Head of caudate nucleus (tissue), 42 donors: ENCODE results near the gene ARRDC2.

Experiments
- DNase-seq, 42 donors: peaks; one replicate each; pipeline versions ENCODE4 v3.0.0 to v3.0.0-alpha.2; 2020 to 2021; ENCODE audit warnings: mixed read lengths in 7 of 42
- intact Hi-C: fragments of 100-400 bp; cut with DNase I; formaldehyde crosslinking; loops from one replicate; pipeline ENCODE4 v1.15.0; 2022

ARRDC2 gene

DNA sequence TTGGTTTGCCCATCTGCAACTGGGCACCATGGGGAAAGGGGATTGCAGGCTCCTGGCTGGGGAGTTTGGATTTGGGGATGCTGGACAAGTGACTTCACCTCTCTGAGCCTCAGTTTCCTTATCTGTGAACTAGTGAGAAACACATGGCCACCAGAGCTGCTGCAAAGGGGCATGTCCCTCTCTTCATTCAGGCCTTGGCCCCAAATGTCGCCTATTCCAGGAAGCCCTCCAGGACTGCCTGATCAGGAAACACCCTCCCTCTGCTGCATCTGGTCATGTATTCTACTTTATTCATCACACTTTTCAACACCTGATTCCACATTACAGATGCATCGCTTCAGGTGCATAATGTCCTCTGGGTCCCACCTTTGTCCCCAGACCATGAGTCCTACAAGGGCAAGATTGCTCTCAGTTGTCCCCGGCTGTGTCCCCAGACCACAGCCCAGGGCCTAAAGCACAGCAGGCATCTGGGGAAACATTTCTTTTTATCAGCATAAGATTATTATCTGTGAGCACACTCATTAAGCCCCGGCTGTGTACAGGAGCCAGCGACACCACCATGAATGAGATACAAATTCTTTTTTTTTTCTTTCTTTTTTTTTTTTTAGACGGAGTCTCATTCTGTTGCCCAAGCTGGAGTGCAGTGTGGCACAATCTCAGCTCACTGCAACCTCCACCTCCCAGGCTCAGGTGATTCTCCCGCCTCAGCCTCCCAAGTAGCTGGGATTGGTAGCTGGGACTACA lies 37.5 kb downstream of the ARRDC2 start:
- intact Hi-C loops = no loop called here

DNA sequence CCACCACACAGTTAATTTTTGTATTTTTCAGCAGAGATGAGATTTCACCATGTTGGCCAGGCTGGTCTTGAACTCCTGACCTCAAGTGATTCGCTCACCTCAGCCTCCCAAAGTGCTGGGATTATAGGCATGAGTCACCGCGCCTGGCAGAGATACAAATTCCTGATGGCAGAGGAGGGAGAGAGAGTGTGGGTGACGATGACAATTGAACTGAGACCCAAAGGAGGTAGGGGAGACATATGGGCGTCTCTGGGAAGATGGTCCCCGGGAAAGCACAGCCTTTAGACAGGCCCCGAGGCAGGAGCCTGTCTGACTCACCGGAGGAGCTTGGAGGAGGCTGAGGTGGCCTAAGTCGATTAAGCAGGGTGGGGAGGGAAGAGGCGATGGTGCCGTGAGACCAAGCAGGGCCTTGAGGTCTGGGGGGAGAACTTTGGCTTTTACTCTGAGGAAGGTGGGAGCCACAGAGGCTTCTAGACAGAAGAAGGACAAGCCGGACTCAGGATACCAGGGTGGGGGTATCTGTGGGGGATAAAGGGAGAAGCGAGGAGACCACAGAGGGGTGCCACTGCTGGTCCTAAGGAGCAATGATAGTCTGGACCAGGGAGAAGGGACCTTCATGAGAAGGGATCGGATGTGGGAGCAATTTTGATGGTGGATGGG lies 38.2 kb downstream of the ARRDC2 start:
- DNase-seq = peak in 12 of 42 donors; percentile 12 to 68 (median 42)
- intact Hi-C loops = no loop called here

More for the DNA sequence above, 37.5 kb downstream of the ARRDC2 start:
- DNase-seq = no peak

DNA sequence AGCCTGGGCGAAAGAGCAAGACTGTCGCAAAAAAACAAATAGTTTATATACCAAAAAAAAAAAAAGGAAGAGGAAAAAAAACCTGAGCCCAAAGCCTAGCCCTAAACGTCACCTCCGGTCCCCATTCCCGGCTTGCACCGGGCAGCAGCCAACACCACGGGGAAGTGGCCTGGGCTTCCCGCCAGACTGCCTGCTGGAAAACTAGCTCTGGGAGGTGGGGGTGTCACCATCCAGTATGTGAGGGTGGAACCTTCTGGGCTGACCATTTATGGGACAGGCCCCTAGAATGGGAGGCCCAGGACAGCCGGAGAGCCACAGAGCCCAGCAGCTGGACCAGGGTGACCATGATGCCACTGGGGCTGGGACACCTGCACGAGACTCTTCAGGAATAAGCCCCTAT lies 41.4 kb downstream of the ARRDC2 start:
- DNase-seq = peak; percentile 38 to 94 (median 79)
- intact Hi-C loops = no loop called here

DNA sequence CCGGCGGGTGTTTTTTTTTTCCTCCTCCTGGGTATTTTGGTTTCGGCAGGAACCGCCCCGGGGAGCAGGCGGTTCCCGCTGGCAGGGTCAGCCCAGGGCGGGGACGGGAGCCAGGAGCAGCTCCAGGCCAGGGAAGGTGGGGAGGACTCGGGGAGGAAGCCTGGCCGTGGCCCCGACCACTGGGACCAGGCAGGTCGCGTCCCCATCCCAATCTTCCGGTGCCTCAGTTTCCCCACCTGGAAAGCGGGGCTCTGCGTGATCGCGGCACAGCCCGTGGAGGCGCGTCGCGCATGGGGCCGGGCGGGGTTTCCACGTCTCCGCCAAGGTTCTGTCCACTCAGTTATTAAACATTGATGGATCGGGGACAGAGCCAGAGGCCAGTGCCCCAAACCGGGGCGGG lies 43.9 kb downstream of the ARRDC2 start:
- no peak for DNase-seq
- intact Hi-C loops = no loop called here

DNA sequence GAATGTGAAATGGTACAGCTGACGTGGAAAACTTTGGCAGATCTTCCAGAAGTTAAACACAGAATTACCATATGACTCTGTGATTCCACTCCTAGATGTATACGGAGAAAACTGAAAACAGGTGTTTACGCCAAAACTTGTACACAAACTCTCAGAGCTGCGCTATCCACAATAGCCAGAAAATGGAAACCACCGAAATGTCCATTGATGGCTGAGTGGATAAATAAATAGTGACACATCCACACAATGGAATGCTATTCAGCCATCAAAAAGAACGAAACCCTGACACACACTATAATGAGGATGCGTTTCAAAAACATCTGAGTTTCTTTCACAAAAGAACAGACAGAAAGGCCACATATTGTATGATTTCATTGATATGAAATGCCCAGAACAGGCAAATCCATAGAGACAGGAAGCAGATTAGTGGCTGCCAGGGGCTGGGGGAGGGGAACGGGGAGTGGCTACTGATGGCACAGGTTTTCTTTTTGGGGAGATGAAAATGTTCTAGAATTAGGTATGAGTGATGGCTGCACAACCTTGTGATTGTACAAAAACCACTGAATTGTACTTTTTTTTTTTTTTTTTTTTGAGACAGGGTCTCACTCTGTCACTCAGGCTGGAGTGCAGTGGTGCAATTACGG lies 45.7 kb downstream of the ARRDC2 start:
- intact Hi-C loops = no loop called here
- DNase-seq = no peak

DNA sequence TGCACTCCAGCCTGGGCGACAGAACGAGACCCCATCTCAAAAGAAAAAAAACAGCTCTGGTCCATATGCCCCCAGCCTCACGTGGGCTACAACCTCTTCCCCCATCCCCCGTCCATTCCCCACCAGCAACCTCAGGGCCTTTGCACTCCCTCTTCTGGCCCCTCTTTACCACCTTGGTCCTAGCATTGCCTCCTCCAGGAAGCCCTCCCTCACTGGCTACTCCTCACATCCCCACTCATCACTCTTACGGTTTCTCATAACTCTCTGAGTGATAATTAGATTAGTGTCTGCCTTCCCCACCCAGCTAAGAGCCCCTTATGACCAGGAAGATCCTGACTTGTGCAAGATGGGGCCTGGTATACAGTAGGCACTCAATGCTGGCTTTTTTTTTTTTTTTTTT lies 48.0 kb downstream of the ARRDC2 start:
- intact Hi-C loops = no loop called here
- DNase-seq = no peak

DNA sequence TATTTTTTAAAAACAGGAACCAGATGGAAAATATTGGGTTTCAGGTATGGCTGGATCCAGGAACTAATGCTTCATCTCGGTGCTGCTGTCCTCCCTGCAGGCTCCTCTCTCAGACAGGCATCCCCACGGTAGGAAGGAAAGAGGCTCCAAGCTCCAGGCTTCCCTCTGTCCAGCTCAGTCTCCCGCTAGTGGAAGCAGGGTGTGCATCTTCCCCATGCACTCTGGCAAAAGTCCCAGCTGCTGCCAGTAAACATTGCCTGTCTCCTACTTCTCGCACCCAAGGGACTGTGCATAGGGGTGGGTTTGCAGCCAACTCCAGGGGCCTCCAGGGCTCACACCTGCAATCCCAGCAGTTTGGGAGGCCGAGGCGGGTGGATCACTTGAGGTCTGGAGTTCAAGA lies 49.6 kb downstream of the ARRDC2 start:
- intact Hi-C loops = no loop called here
- DNase-seq = peak in 41 of 42 donors; percentile 44 to 89 (median 73)

DNA sequence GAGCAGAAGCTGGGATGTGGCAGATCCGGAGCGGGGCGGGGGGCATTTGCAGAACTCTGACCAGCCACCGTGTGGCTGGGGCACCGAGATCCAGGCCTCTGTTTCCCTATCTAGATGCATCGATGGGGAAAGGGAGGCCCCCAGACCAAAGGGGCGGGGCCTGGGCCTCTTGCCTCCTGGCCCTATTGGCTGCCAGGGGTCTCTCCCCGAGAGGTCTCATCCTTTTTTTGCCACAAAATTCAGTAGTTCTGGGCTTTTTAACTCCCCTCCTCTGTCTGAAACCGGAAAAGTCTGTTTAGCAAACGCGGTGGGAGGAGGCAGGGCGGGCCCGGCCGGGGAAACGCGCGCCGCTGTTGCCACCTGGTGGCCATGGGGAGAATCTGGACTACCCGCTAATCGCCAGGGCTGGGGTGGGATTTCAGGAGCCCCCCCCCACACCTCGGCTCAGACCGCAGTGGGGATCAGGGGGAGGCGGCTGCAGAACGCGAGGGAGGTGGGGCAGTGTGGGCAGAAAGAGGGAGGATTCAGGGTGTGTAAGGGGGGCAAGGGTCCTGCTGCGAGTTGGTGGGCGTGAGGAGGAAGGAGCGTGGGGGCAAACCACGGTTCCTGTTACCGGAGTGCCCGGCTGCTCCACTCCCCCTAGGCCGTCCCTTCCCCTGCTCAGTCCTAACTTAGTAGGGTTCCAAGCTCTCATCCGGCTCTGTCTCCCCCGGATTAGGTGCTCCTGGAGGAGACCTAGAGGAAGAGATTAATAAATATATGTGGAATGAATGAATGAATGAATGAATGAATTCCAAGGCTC lies 50.4 kb downstream of the ARRDC2 start:
- intact Hi-C loops = loop anchor here (1.0 kb wide), 1 partner anchor 51 kb away; no protein-coding TSS in a partner anchor
- DNase-seq = peak; percentile 53 to 94 (median 86)

DNA sequence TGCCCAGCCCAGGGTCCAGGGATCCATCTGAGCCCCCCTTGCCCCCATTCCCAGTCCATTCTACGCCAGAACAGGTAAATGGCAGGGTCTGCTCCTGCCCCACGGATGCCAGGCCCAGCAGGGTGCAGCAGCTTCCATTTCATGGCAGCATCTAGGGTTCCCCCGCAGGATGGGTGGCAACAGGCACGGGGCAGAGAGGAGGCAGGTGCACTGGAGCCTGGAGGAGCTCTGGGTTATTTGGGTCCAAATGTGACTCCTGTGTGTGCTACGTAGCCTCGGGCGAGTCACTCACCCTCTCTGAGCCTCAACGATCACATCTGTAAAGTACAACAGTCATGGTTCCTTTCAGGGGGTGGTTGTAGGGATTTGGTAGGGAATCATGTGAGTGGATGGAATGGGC lies 51.3 kb downstream of the ARRDC2 start:
- no peak for DNase-seq
- intact Hi-C loops = no loop called here

DNA sequence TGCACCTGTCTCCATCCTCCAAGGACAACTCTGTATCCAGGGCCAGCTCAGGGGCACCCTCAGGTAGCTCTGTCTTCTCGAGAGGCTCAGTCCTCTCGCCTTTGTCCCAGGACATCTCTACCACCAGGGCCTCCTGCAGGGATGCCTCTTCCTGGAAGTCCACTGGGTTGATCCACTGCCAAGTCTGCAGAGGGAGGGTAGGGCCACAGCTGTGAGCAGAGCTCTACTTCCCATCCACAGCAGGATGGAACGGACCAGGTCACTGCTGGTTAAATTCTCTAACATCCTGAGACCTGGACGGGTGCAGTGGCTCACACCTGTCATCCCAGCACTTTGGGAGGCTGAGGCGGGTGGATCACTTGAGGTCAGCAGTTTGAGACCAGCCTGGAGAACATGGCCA lies 51.9 kb downstream of the ARRDC2 start:
- DNase-seq = no peak
- intact Hi-C loops = no loop called here

DNA sequence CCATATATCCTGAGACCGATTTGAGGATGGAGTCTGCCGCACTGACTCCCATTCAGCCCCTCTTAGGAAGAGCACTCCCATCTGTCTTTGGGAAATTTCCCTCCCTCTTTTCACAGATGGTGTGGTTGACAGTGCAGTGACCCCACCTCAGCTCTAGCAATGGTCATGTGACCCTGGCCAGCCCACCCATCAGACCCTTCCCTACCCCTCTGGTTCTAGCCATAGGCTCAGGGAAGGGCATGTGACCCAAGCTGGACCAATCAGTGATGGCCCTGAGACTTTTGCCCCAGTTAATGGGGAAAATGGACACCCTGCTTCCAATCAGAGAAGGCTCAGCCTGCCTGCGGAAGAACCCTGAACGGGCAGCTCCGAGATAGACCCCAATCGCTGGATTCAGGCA lies 52.5 kb downstream of the ARRDC2 start:
- intact Hi-C loops = no loop called here
- DNase-seq = no peak

DNA sequence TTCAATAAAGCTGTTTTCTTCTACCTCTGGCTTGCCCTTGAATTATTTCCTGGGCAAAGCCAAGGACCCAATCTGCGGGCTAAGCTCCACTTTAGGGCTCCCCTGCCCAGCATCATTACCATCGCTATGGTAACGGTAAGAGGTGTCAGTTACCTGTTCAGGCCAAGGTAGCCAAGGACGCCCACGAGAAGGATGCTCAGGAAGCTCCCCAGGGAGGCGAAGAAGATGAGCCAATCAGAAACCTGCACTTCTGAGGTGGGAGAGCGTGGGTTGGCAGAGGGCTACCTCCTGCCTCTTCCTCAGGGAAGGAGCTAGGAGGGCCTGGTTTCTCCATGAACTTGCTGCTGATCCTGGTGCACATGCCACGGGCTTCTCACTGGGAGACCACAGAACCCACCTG lies 54.1 kb downstream of the ARRDC2 start:
- no peak for DNase-seq
- intact Hi-C loops = no loop called here

DNA sequence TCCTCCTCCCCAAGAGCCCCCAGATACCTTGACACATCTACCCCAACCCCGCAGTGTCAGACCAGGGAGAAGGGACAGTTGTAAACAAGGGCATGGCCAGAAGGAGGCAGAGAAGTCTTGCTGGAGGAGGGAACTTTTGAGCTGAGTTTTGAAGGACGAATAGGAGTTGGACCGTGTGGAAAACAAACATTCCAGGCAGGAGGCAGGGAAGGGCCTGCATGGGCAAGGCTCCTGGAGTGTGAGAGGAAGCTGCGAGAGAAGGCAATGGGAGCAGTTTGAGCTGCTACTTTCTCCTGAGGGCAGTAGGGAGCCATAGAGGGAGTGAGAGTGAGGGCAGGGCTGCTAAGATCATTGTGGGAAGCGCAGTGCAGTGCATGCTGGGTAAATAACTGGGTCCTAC lies 55.5 kb downstream of the ARRDC2 start:
- intact Hi-C loops = no loop called here
- peak in 4 of 42 donors; percentile 26 to 79 (median 54) for DNase-seq
